H1 (cell line): ENCODE data around the gene MCC. TPM values are rescaled to one million over a fixed set of nuclear protein-coding genes. Genes with fewer than 3 reads are reported as not detected.

Experiments used
- CBX5 ChIP-seq: fragments of 300-800, 300-1000 bp; sonication (generic); IDR thresholded peaks from 2 replicates; pipeline ENCODE4 v1.7.1; 2016; ENCODE audit warnings: antibody characterized with exemption, low read length, low read depth
- CEBPB ChIP-seq: IDR thresholded peaks from 2 replicates; pipeline ENCODE4 v1.6.1; 2012; ENCODE audit warnings: low read depth, low read length
- FOSL1 ChIP-seq: IDR thresholded peaks from 2 replicates; pipeline ENCODE4 v1.6.1; 2011; ENCODE audit warnings: mild to moderate bottlenecking, low read depth, low read length, moderate library complexity; ENCODE audit not compliant: insufficient read depth
- GTF2F1 ChIP-seq: IDR thresholded peaks from 2 replicates; pipeline ENCODE4 v1.6.1; 2012; ENCODE audit warnings: low read depth, low read length, improper control_type of control experiment, borderline replicate concordance
- POU5F1 ChIP-seq: IDR thresholded peaks from 2 replicates; pipeline ENCODE4 v1.6.1; 2011; ENCODE audit warnings: low read depth, mild to moderate bottlenecking, low read length, moderate library complexity
- SP1 ChIP-seq: IDR thresholded peaks from 2 replicates; pipeline ENCODE4 v1.6.1; 2011; ENCODE audit warnings: low read depth, low read length
- SRF ChIP-seq: IDR thresholded peaks from 2 replicates; pipeline ENCODE4 v1.6.1; 2011; ENCODE audit warnings: mild to moderate bottlenecking, low read depth, low read length, moderate library complexity
- TBP ChIP-seq: IDR thresholded peaks from 2 replicates; pipeline ENCODE4 v1.6.1; 2011; ENCODE audit warnings: low read depth, low read length, improper control_type of control experiment
- polyA plus RNA-seq, 7 experiments: library from polyadenylated mRNA; depleted of rRNA in 3 of 7; stranded (reverse) in 5 of 7; unstranded in 2 of 7; fragments of >200 nt in 5 of 7; fragments of 200-250 nt in 2 of 7; gene quantifications; 1 replicate in 5 of 7; 2 replicates in 1 of 7; 4 replicates in 1 of 7; pipeline versions ENCODE4 v1.2.1 to v1.2.3, GENCODE V29; 2011 to 2013; ENCODE audit warnings: missing spikeins in 2 of 7, mixed read lengths in 2 of 7
- total RNA-seq: library from RNA; stranded (reverse); fragmentation: NEBNext Ultra II Directional; extraction: Animal tissue kit (Norgen Biotek cat#: 25700); gene quantifications from 2 replicates; pipeline ENCODE4 v1.2.1, GENCODE V29; 2021
- TF ChIP-seq, protein P1 (sequence below): IDR thresholded peaks from 2 replicates; pipeline ENCODE4 v1.6.1; 2012; ENCODE audit warnings: inconsistent platforms
- TF ChIP-seq, protein P2 (sequence below): IDR thresholded peaks from 2 replicates; pipeline ENCODE4 v1.6.1; 2012; ENCODE audit warnings: low read length, inconsistent platforms

The MCC gene
- total and polyA plus RNA-seq, 2 of the 8 experiments (the other 6 are each of a cell fraction or from before 2014, with no cell fraction given), result 2.6 to 18.3 TPM

DNA sequence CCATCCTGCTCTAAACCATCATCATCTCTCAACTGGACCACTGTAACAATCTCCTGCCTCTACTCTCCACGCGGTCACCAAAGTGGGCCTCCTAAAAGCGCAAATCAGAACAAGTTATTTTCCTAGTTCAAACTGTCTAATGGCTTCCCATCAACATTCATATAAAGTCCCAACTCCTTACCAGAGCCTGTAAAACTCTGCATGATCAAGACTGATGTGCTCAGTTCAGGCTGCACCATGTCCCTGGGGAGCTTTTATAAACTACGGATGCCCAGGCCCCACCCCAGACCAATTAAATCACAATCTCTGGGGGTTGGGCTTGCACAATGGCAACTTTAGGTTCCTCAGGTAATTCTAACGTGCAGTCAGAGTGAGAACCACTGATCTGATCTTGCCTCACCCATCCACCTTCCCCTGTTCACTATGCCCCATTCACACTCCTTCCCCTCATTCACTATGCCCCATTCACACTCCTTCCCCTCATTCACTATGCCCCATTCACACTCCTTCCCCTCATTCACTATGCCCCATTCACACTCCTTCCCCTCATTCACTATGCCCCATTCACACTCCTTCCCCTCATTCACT, 382.5 kb downstream of the MCC start (continued):
- TF ChIP-seq CEBPB, result no peak
- TF ChIP-seq POU5F1, result no peak
- TF ChIP-seq, protein P1, sequence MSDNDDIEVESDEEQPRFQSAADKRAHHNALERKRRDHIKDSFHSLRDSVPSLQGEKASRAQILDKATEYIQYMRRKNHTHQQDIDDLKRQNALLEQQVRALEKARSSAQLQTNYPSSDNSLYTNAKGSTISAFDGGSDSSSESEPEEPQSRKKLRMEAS, result no peak
- TF ChIP-seq SRF, result no peak
- TF ChIP-seq SP1, result no peak
- no peak for TF ChIP-seq FOSL1
- TF ChIP-seq CBX5, result no peak
- no peak for TF ChIP-seq TBP
- no peak for TF ChIP-seq GTF2F1
- TF ChIP-seq, protein P2, sequence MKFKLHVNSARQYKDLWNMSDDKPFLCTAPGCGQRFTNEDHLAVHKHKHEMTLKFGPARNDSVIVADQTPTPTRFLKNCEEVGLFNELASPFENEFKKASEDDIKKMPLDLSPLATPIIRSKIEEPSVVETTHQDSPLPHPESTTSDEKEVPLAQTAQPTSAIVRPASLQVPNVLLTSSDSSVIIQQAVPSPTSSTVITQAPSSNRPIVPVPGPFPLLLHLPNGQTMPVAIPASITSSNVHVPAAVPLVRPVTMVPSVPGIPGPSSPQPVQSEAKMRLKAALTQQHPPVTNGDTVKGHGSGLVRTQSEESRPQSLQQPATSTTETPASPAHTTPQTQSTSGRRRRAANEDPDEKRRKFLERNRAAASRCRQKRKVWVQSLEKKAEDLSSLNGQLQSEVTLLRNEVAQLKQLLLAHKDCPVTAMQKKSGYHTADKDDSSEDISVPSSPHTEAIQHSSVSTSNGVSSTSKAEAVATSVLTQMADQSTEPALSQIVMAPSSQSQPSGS, result no peak
